Uterus (tissue), 2 donors: ENCODE measurements around the gene NR2F2.

ENCODE experiments used
- CTCF ChIP-seq, 4 experiments: fragments of 200-600 bp in 2 of 4; fragments of 450-650 bp in 2 of 4; sonication (generic) in 2 of 4; IDR thresholded peaks; one replicate each; pipeline ENCODE4 v1.5.1; 2016 to 2019; ENCODE audit warnings: antibody characterized with exemption in 4 of 4, mild to moderate bottlenecking in 2 of 4, moderate library complexity in 1 of 4
- POLR2A ChIP-seq, 2 donors: fragments of 450-650 bp; IDR thresholded peaks; one replicate each; pipeline ENCODE4 v1.6.1; 2016; ENCODE audit warnings: antibody characterized with exemption in 2 of 2, mild to moderate bottlenecking in 1 of 2, moderate library complexity in 1 of 2

GRCh38 chr15:96362011-96362754 is 31.7 kb downstream of the NR2F2 start:
- TF ChIP-seq CTCF (IDR thresholded peaks at IDR 0.05), result no peak
- TF ChIP-seq POLR2A (IDR thresholded peaks at IDR 0.05), result no peak
